Osteocyte (in vitro differentiated cells): ENCODE measurements around the gene RPRD1B. TPM values are rescaled to one million over a fixed set of nuclear protein-coding genes. Genes with fewer than 3 reads are reported as not detected.
"Not testable (repeated sequence)": the region's sequence is repeated elsewhere in the genome, so short reads cannot be mapped to it uniquely, and the experiment has no call there.

Experiments used
- DNase-seq: peaks from one replicate; pipeline ENCODE4 v3.0.0; 2021; ENCODE audit warnings: mixed read lengths; ENCODE audit not compliant: unreplicated experiment; ENCODE audit errors: extremely low spot score
- H3K27ac Mint-ChIP-seq: one replicate; pipeline ENCODE4 v1.8.0; 2021; ENCODE audit warnings: mild to moderate bottlenecking, mixed read lengths; ENCODE audit not compliant: unreplicated experiment
- H3K27me3 Mint-ChIP-seq: one replicate; pipeline ENCODE4 v1.8.0; 2021; ENCODE audit warnings: mixed read lengths; ENCODE audit not compliant: unreplicated experiment
- H3K36me3 Mint-ChIP-seq: one replicate; pipeline ENCODE4 v1.8.0; 2021; ENCODE audit warnings: mixed read lengths; ENCODE audit not compliant: unreplicated experiment
- H3K4me1 Mint-ChIP-seq: one replicate; pipeline ENCODE4 v1.8.0; 2021; ENCODE audit warnings: mixed read lengths; ENCODE audit not compliant: unreplicated experiment
- H3K4me3 Mint-ChIP-seq: one replicate; pipeline ENCODE4 v1.8.0; 2021; ENCODE audit warnings: mild to moderate bottlenecking, moderate library complexity, mixed read lengths; ENCODE audit not compliant: unreplicated experiment
- H3K9me3 Mint-ChIP-seq: one replicate; pipeline ENCODE4 v1.8.0; 2021; ENCODE audit warnings: mixed read lengths; ENCODE audit not compliant: unreplicated experiment
- CTCF ChIP-seq: fragments of 200-600 bp; sonication (generic); IDR thresholded peaks from 2 replicates; pipeline ENCODE4 v1.5.0; 2021; ENCODE audit warnings: antibody characterized with exemption, mild to moderate bottlenecking, moderate library complexity
- total RNA-seq: library from RNA; stranded (reverse); gene quantifications from 2 replicates; pipeline ENCODE4 v1.2.1, GENCODE V29; 2021

The RPRD1B gene
- total RNA-seq, 1 donor from 2014 or later, result 28.5 TPM

GRCh38 chr20:38104285-38104684 lies 70.7 kb downstream of the RPRD1B start:
- peaks cover 18% of the 10 kb centered on the region for H3K4me1 Mint-ChIP-seq
- peaks cover 10% of the 10 kb centered on the region for H3K9me3 Mint-ChIP-seq
- no peak for DNase-seq
- no peak for TF ChIP-seq CTCF
- peaks cover 6% of the 10 kb centered on the region for H3K36me3 Mint-ChIP-seq
- no peaks in the 10 kb centered on the region for H3K27me3 Mint-ChIP-seq
- H3K4me3 Mint-ChIP-seq, result no peak overlapping the region
- no peak overlapping the region for H3K27ac Mint-ChIP-seq

DNA sequence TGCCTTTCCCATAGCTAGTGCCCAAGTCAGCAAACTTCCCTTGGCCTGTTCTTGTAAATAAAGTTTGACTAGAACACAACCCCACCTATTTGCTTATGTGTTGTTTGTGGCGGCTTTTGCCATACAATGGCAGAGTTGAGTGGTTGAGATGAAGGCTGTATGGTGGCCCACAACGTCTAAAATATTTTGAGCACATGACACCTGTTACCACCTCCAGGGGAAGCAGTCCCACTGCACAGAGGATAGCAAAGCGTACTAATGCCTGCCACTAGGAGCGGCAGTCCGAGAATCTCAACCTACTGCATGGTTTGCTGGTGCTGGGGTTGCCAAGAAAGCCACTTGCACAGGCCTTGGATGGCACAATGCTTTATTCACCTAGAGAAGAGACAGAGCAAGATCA lies 72.9 kb downstream of the RPRD1B start:
- Mint-ChIP-seq H3K4me1 (peaks cover 24% of the 10 kb centered on the region), H3K4me3 (no peak overlapping the region), H3K9me3 (peaks cover 3% of the 10 kb centered on the region), H3K27ac (no peak overlapping the region), H3K27me3 (no peaks in the 10 kb centered on the region), H3K36me3 (no peaks in the 10 kb centered on the region)
- no peak for TF ChIP-seq CTCF
- no peak for DNase-seq

DNA sequence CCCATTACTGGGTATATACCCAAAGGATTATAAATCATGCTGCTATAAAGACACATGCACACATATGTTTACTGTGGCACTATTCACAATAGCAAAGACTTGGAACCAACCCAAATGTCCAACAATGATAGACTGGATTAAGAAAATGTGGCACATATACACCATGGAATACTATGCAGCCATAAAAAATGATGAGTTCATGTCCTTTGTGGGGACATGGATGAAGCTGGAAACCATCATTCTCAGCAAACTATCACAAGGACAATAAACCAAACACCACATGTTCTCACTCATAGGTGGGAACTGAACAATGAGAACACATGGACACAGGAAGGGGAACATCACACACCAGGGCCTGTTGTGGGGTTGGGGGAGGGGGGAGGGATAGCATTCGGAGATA lies 73.8 kb downstream of the RPRD1B start:
- H3K4me3 Mint-ChIP-seq, result not testable (repeated sequence)

DNA sequence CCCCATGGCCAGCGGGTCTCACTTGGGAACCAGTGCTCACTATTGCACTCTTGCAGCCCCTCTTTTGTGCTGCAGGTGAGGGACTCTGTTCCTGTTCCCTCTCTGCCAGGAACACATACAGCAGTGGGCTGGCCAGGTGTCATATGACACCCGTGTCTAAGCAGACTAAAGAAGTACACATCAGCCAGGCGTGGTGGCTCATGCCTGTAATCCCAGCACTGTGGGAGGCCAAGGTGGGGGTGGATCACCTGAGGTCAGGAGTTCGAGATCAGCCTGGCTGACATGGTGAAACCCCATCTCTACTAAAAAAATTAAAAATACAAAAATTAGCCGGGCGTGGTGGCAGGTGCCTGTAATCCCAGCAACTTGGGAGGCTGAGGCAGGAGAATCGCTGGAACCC lies 74.4 kb downstream of the RPRD1B start:
- H3K27ac Mint-ChIP-seq, result not testable (repeated sequence)

More for the DNA sequence above, 73.8 kb downstream of the RPRD1B start:
- not testable (repeated sequence) for H3K27me3 Mint-ChIP-seq, H3K27ac Mint-ChIP-seq, DNase-seq, H3K9me3 Mint-ChIP-seq, H3K36me3 Mint-ChIP-seq
- peaks cover 26% of the 10 kb centered on the region for H3K4me1 Mint-ChIP-seq

GRCh38 chr20:38108438-38108985 lies 75.0 kb downstream of the RPRD1B start:
- no peaks in the 10 kb centered on the region for H3K27me3 Mint-ChIP-seq
- peaks cover 3% of the 10 kb centered on the region for H3K9me3 Mint-ChIP-seq
- DNase-seq, result no peak
- TF ChIP-seq CTCF, result no peak
- no peaks in the 10 kb centered on the region for H3K36me3 Mint-ChIP-seq
- H3K4me1 Mint-ChIP-seq, result peaks cover 27% of the 10 kb centered on the region
- no peak overlapping the region for H3K27ac Mint-ChIP-seq
- H3K4me3 Mint-ChIP-seq, result no peak overlapping the region

More for the DNA sequence above, 74.4 kb downstream of the RPRD1B start:
- DNase-seq, H3K4me3 Mint-ChIP-seq, H3K36me3 Mint-ChIP-seq, H3K9me3 Mint-ChIP-seq, H3K27me3 Mint-ChIP-seq: not testable (repeated sequence)
- peaks cover 26% of the 10 kb centered on the region for H3K4me1 Mint-ChIP-seq

GRCh38 chr20:38108986-38109541 lies 75.5 kb downstream of the RPRD1B start:
- no peak for TF ChIP-seq CTCF
- DNase-seq, result no peak
- Mint-ChIP-seq H3K4me1 (peaks cover 28% of the 10 kb centered on the region), H3K36me3 (no peaks in the 10 kb centered on the region), H3K9me3 (peaks cover 3% of the 10 kb centered on the region), H3K27ac (peak overlapping the region; percentile 73), H3K27me3 (no peaks in the 10 kb centered on the region), H3K4me3 (no peak overlapping the region)
